GM06990 (cell line): ENCODE data around the gene STK4.

ENCODE experiments used
- DNase-seq: peaks from one replicate; pipeline ENCODE4 v3.0.0-alpha.2; 2011; ENCODE audit not compliant: insufficient read length; ENCODE audit errors: extremely low read depth
- H3K27me3 ChIP-seq: replicated peaks from 2 replicates; pipeline ENCODE4 v1.6.0; 2011; ENCODE audit warnings: low read length; ENCODE audit not compliant: control insufficient read depth, insufficient read depth
- H3K36me3 ChIP-seq: 2 replicates; pipeline ENCODE4 v1.5.1; 2011; ENCODE audit warnings: low read length; ENCODE audit not compliant: control insufficient read depth, insufficient read depth
- H3K4me3 ChIP-seq: replicated peaks from 2 replicates; pipeline ENCODE4 v1.5.1; 2011; ENCODE audit warnings: low read depth, mild to moderate bottlenecking, control low read depth, low read length
- CTCF ChIP-seq: IDR thresholded peaks from 2 replicates; pipeline ENCODE4 v1.5.1; 2011; ENCODE audit warnings: low read length, control low read depth, mild to moderate bottlenecking, inconsistent platforms; ENCODE audit not compliant: insufficient read depth, poor library complexity, severe bottlenecking

STK4 gene

GRCh38 chr20:45047581-45048119 is 81.3 kb downstream of the STK4 start:
- H3K36me3 ChIP-seq = peaks cover 2% of the 10 kb centered on the region
- DNase-seq = no peak
- no peaks in the 10 kb centered on the region for H3K27me3 ChIP-seq
- no peak overlapping the region for H3K4me3 ChIP-seq
- no peak for TF ChIP-seq CTCF

- Histone ChIP-seq H3K4me3 (no peak overlapping the region), H3K27me3 (no peaks in the 10 kb centered on the region), H3K36me3 (peaks cover 2% of the 10 kb centered on the region)
- no peak for TF ChIP-seq CTCF
- no peak for DNase-seq
These were observed 83.1 kb downstream of the STK4 start for GRCh38 chr20:45049438-45049837.

GRCh38 chr20:45049904-45050471 is 83.7 kb downstream of the STK4 start:
- TF ChIP-seq CTCF = no peak
- peaks cover 2% of the 10 kb centered on the region for H3K36me3 ChIP-seq
- H3K27me3 ChIP-seq = no peaks in the 10 kb centered on the region
- H3K4me3 ChIP-seq = no peak overlapping the region
- DNase-seq = no peak

- peak; percentile 43 for DNase-seq
- no peak for TF ChIP-seq CTCF
These were observed 85.1 kb downstream of the STK4 start for GRCh38 chr20:45051204-45052060.

GRCh38 chr20:45052698-45053429 is 86.6 kb downstream of the STK4 start:
- peaks cover 3% of the 10 kb centered on the region for H3K36me3 ChIP-seq
- no peaks in the 10 kb centered on the region for H3K27me3 ChIP-seq
- no peak overlapping the region for H3K4me3 ChIP-seq
- DNase-seq = no peak
- TF ChIP-seq CTCF = no peak

More at GRCh38 chr20:45051204-45052060, 85.1 kb downstream of the STK4 start:
- Histone ChIP-seq H3K27me3 (no peaks in the 10 kb centered on the region), H3K36me3 (no peaks in the 10 kb centered on the region; the same call in none of the 2 replicates), H3K4me3 (no peak overlapping the region)
